GM12865 (cell line): Measurements from ENCODE around the gene PLXNA2.

Experiments
- DNase-seq: peaks from one replicate; pipeline ENCODE4 v3.0.0; 2010; ENCODE audit warnings: low read depth
- H3K4me3 ChIP-seq: 2 replicates; pipeline ENCODE4 v1.5.1; 2011; ENCODE audit warnings: mild to moderate bottlenecking, low read depth, low read length, control low read depth
- TF ChIP-seq, protein P1 (sequence below): IDR thresholded peaks from 2 replicates; pipeline ENCODE4 v1.5.1; 2011; ENCODE audit warnings: low read length, control low read depth, low read depth, inconsistent platforms; ENCODE audit not compliant: insufficient read depth; ENCODE audit errors: missing control alignments

Gene PLXNA2

DNA sequence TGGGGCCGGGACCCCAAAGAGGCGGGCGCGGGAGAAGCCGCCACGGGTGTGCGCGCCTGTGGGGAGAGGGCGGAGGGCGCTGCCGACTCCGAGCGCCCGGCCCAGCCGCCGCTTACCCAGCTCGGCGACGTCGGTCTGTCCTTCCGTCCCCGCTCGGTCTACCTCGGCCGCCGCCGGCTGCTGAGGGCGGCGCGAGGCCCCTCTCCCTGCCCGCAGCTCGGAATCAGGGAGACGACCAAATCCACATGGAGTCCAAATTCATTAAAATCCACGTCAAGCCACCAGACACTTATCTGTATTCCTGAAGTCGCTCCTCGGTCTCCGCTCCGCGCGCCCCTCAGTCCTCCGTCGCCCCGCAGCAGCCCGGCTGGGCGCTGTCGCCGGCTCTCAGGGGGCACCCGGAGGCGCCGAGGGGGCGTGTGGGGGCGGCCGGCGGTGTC is 637 bp downstream of the PLXNA2 start:
- TF ChIP-seq, protein P1, sequence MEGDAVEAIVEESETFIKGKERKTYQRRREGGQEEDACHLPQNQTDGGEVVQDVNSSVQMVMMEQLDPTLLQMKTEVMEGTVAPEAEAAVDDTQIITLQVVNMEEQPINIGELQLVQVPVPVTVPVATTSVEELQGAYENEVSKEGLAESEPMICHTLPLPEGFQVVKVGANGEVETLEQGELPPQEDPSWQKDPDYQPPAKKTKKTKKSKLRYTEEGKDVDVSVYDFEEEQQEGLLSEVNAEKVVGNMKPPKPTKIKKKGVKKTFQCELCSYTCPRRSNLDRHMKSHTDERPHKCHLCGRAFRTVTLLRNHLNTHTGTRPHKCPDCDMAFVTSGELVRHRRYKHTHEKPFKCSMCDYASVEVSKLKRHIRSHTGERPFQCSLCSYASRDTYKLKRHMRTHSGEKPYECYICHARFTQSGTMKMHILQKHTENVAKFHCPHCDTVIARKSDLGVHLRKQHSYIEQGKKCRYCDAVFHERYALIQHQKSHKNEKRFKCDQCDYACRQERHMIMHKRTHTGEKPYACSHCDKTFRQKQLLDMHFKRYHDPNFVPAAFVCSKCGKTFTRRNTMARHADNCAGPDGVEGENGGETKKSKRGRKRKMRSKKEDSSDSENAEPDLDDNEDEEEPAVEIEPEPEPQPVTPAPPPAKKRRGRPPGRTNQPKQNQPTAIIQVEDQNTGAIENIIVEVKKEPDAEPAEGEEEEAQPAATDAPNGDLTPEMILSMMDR, result no peak
- peak overlapping the region; percentile 45 for H3K4me3 ChIP-seq
- no peak for DNase-seq

DNA sequence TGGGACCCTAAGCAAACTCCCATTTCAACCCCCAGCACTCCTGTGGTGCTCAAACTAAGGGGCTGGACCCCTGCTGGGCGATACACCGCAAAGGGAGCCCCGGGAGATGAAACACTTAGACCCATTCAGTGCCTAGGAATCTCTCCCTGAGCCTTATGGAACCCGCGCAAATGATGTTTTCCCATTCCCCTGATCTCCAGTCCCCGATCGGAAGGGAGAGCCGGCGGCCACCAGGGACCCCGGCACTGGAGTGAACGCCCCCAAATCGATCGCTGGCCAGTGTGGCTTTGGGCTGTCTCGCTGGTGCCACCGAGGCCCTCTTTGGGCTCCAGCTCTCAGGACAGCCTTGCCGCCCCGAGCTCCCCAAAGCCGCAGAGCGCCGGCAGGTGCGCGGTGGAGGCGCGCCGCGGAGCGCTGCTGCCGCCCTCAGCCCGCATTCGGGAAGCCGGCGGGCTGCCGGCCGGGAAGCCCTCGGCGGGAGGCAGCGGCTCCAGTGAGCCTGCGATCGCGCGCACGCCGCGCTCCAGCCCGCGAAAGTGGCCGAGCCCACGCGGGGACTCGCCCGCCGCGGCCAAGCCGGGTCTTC is 1.1 kb downstream of the PLXNA2 start:
- no peak for DNase-seq
- TF ChIP-seq, protein P1, result no peak
- no peak overlapping the region for H3K4me3 ChIP-seq

DNA sequence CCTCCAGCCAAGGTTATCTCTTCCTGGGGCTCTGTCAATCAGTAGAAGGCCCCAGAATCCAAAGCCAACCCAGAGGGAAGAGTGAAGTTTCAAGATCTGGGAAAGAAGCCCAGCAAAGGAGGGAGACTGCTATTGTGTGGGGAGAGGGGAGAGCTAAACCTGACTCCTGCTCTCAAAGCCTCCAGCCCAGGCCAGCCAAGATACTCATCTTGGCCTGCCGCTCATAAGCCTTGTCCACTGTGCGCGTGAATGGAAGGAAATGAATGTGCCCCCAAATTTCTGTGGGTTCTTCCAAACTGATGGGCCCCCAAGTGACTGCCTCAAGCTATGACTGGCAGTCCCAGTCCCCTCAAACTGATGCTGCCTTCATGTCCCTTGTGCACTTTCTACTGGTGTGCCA is 2.0 kb downstream of the PLXNA2 start:
- H3K4me3 ChIP-seq, result no peak overlapping the region
- TF ChIP-seq, protein P1, result no peak
- no peak for DNase-seq

DNA sequence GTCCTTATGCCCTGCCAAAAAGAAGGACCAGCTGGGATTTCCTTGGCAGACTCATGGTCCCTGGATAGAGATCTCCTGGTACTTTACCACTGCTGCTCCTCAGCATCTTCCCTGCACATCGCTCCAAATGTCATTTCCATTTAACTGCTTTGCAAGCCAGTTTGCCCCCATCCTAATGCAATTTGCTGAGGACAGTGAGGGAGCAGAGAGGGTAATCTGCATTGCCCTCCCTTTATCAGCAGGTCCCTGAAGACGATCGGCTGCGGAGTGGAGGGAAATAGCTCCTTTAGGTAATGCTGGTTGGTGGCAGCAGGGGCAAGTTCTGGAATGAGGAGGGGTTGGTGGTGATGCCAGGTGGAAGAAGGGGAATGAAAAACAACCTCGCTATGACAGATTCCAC is 2.7 kb downstream of the PLXNA2 start:
- H3K4me3 ChIP-seq, result no peak overlapping the region
- TF ChIP-seq, protein P1, result no peak

DNA sequence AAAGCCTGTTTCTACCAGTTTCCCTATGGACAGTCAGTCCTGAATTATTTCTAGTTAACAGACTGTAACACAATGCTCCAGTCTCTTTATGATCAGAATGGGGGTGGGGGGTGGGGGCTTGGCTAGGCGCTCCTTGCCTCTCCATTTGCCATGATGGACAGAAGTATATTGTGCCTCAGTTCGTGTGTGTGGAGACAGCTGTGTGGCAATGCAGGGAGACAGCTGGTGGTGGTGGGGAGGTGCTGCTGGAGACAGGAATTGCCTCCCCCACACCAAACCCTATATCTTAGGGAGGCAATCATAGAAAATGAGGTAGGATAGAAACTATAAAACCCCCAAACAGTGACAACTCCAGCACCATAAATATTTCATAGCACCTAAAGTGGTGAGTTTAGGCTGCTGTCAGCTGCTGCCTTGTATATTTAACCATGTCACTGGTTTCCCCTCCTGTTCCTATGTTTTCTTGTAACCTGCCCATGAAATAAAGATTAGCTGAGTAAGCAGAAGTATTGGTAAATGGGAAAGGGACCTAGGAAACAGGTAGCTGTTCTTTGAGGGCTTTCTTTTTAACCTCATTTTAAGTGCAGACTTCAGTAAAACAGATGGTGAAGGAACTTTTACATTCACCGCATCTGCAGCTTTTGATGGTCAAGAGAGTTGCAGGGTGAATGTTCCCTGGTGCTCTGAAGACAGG is 3.4 kb downstream of the PLXNA2 start:
- H3K4me3 ChIP-seq, result no peak overlapping the region
- DNase-seq, result no peak
- TF ChIP-seq, protein P1, result no peak

More for the DNA sequence above, 2.7 kb downstream of the PLXNA2 start:
- no peak for DNase-seq

DNA sequence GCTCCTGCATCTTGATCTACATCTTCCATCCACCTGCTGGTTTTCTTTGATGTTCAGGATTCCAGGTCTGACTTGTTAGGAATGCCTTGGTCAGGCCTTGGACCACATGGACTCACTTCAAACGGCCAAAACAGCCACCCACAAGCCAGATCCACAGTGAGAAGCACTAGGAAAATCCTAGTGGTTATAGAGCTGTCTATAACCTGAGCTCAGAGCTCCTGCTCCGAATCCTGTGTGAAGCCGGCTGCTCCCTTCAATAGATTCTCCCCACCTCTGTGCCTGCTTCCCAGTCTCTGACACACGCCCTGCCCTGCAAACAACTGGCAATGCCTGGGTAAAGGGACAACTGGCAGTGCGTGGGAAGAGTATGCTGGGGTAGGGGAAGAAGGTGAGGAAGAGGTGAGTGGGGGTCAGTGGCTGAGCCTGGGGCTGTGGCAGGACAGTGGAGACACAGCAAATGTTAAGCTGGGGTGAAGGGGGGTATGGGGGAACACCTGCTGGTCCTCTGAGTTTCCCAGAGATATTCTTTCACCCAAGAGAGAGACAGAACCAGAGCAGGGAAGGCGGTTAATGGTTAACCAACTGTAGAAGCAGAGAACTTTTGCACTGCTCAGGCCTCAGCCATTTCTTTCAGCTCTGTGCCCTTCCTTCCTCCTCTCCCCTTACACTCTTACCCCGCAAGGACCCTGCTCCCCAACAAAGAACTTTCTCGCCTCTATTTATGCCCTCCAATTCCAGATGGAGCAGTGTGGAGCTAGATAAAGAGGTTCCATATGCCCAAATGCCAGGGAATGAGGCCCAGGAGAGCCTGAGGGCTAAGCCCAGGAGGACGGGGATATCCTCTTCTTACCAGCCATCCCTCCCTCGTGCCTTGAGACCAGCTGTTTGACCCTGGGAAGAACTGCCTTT is 4.5 kb downstream of the PLXNA2 start:
- H3K4me3 ChIP-seq, result no peak overlapping the region
- no peak for DNase-seq
- TF ChIP-seq, protein P1, result no peak
